RWPE2 (cell line): Measurements from ENCODE around the gene BHLHE40.

ENCODE experiments used
- ATAC-seq: fragments of 200-7000 bp; cut with Tn5 transposase; 3 replicates; pipeline ENCODE4 v1.9.1; 2021; ENCODE audit warnings: low read depth
- DNase-seq: peaks from one replicate; pipeline ENCODE4 v3.0.0-alpha.2; 2020; ENCODE audit warnings: low spot score
- H3K27ac ChIP-seq: fragments of 450-650 bp; 2 replicates; pipeline ENCODE4 v1.5.1; 2017; ENCODE audit warnings: mild to moderate bottlenecking; ENCODE audit not compliant: poor library complexity, severe bottlenecking
- H3K27me3 ChIP-seq: fragments of 250-450 bp; sonication (Bioruptor Pico); 2 replicates; pipeline ENCODE4 v1.5.1; 2021; ENCODE audit warnings: mild to moderate bottlenecking, moderate library complexity; ENCODE audit not compliant: insufficient read depth, poor library complexity, severe bottlenecking
- H3K36me3 ChIP-seq: fragments of 250-450 bp; sonication (Bioruptor Pico); 2 replicates; pipeline ENCODE4 v1.5.1; 2020; ENCODE audit warnings: low read depth, mild to moderate bottlenecking, moderate library complexity
- H3K4me1 ChIP-seq: fragments of 250-450 bp; sonication (Bioruptor Pico); 2 replicates; pipeline ENCODE4 v1.5.1; 2021; ENCODE audit warnings: mild to moderate bottlenecking, moderate library complexity; ENCODE audit not compliant: insufficient read depth, poor library complexity, severe bottlenecking
- H3K4me3 ChIP-seq: fragments of 250-450 bp; sonication (Bioruptor Pico); 2 replicates; pipeline ENCODE4 v1.5.1; 2021; ENCODE audit warnings: mild to moderate bottlenecking, moderate library complexity; ENCODE audit not compliant: severe bottlenecking
- H3K9me3 ChIP-seq: fragments of 250-450 bp; sonication (Bioruptor Pico); 2 replicates; pipeline ENCODE4 v1.5.1; 2021; ENCODE audit warnings: mild to moderate bottlenecking, moderate library complexity; ENCODE audit not compliant: severe bottlenecking
- TF ChIP-seq, protein P1 (sequence below): fragments of 450-650 bp; IDR thresholded peaks from one replicate; pipeline ENCODE4 v1.5.1; 2017; ENCODE audit warnings: mild to moderate bottlenecking, moderate library complexity; ENCODE audit not compliant: poor library complexity, severe bottlenecking

BHLHE40 gene

DNA sequence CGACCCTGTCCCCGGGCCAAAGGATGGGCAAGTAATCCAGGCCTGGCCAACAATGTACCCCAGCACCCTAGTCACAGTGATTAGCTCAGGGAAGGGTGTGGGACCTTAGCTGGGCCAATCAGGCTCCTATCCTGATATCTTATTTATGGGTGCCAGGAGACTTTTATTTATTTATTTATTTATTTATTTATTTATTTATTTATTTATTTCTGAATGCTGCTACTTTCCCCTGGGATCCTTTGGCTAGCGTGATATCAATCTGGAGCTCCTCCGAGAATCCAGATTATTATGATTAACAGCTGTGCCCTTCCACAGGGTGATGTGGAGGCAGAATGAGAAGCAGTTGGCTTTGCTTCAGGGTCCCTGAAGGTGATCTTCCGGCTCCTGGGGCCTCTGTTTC lies 32.2 kb upstream of the BHLHE40 start:
- Histone ChIP-seq H3K27me3 (no peaks in the 10 kb centered on the region), H3K4me1 (no peaks in the 10 kb centered on the region), H3K27ac (no peak overlapping the region), H3K36me3 (no peaks in the 10 kb centered on the region), H3K9me3 (no peaks in the 10 kb centered on the region), H3K4me3 (no peak overlapping the region)
- ATAC-seq (no peak), DNase-seq (no peak)
- TF ChIP-seq, protein P1, sequence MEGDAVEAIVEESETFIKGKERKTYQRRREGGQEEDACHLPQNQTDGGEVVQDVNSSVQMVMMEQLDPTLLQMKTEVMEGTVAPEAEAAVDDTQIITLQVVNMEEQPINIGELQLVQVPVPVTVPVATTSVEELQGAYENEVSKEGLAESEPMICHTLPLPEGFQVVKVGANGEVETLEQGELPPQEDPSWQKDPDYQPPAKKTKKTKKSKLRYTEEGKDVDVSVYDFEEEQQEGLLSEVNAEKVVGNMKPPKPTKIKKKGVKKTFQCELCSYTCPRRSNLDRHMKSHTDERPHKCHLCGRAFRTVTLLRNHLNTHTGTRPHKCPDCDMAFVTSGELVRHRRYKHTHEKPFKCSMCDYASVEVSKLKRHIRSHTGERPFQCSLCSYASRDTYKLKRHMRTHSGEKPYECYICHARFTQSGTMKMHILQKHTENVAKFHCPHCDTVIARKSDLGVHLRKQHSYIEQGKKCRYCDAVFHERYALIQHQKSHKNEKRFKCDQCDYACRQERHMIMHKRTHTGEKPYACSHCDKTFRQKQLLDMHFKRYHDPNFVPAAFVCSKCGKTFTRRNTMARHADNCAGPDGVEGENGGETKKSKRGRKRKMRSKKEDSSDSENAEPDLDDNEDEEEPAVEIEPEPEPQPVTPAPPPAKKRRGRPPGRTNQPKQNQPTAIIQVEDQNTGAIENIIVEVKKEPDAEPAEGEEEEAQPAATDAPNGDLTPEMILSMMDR = no peak

DNA sequence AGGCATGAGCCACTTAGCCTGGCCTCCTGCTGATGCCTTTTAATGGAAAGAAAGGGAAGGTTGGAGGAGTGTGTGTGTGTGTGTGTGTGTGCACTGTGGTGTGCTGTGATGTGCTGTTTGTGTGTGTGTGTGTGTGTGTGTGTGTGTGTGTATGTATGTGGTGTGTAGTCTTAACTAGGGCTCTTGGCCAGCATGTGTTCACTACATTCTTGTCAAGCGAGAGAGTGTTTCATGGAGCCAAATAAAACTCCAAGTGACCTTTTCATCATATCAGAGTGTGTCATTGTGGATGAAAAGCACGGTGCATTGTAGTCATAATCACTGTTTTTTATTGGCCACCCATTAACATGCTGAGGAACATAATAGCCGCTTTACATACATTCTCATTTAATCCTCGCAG lies 30.8 kb upstream of the BHLHE40 start:
- no peaks in the 10 kb centered on the region for H3K27me3 ChIP-seq
- DNase-seq (no peak), ATAC-seq (no peak)
- H3K9me3 ChIP-seq = no peaks in the 10 kb centered on the region
- TF ChIP-seq, protein P1 = no peak
- H3K27ac ChIP-seq = no peak overlapping the region
- H3K36me3 ChIP-seq = no peaks in the 10 kb centered on the region
- no peaks in the 10 kb centered on the region for H3K4me1 ChIP-seq
- H3K4me3 ChIP-seq = no peak overlapping the region

DNA sequence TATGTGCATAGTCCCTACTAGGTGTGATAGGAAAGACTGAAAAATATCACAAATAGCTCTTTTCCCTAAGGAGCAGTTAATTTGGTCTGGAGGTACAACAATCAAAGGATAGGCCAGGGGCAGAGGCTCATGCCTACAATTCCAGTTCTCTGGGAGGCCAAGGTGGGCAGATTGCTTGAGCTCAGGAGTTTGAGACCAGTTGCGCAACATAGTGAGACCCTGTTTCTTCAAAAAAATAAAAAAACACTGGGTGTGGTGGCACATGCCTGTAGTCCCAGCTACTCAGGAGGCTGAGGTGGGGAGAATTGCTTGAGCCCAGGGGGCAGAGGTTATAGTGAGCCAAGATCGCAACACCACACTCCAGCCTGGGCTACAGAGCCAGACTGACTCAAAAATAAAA lies 30.2 kb upstream of the BHLHE40 start:
- no peaks in the 10 kb centered on the region for H3K27me3 ChIP-seq
- H3K4me3 ChIP-seq = no peak overlapping the region
- ATAC-seq (no peak), DNase-seq (no peak)
- H3K9me3 ChIP-seq = no peaks in the 10 kb centered on the region
- H3K4me1 ChIP-seq = no peaks in the 10 kb centered on the region
- TF ChIP-seq, protein P1 = no peak
- no peaks in the 10 kb centered on the region for H3K36me3 ChIP-seq
- no peak overlapping the region for H3K27ac ChIP-seq

DNA sequence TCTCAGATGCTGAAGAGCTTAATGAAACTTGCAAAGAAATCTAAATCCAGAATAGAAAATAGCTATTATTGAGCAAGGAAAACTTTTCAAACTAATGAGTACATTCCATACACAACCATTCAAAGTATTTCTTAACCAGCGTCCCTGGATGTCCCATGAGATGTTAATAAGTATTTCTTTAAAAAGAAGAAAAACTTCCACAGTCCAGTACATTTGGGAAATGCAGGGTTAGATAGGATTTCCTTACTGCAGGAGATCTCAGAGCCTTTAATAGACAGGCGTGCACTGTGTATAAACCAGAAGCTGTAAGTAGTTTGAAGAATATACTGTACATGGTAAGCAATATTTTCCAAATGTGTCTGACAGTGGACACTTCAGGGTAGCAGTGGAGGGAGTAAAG lies 29.6 kb upstream of the BHLHE40 start:
- DNase-seq = no peak
- H3K4me3 ChIP-seq = no peak overlapping the region
- ATAC-seq = no peak
- no peaks in the 10 kb centered on the region for H3K9me3 ChIP-seq
- TF ChIP-seq, protein P1 = no peak
- no peak overlapping the region for H3K27ac ChIP-seq
- no peaks in the 10 kb centered on the region for H3K36me3 ChIP-seq
- no peaks in the 10 kb centered on the region for H3K27me3 ChIP-seq
- no peaks in the 10 kb centered on the region for H3K4me1 ChIP-seq

DNA sequence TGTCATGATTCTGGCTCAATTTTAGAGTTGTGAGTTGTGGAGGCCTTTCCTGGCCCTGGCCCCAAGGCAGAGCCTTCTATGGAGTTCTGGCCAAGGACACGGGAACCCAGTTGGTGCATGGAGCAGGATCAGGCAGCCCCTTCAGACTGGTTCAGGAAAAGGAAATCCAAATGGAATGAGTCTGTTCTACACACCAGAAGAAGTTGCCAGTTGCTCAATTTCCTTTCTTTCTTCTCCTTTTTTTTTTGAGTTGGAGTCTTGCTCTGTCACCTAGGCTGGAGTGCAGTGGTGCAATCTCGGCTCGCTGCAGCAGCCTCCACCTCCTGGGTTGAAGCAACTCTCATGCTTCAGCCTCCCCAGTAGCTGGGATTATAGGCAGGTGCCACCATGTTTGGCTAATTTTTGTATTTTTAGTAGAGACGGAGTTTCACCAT lies 28.9 kb upstream of the BHLHE40 start:
- TF ChIP-seq, protein P1 = no peak
- H3K36me3 ChIP-seq = no peaks in the 10 kb centered on the region
- H3K4me3 ChIP-seq = no peak overlapping the region
- no peak overlapping the region for H3K27ac ChIP-seq
- ATAC-seq (no peak), DNase-seq (no peak)
- no peaks in the 10 kb centered on the region for H3K4me1 ChIP-seq
- H3K9me3 ChIP-seq = no peaks in the 10 kb centered on the region
- H3K27me3 ChIP-seq = no peaks in the 10 kb centered on the region
